Measurements from ENCODE around the gene TMOD1. TPM values are rescaled to one million over a fixed set of nuclear protein-coding genes. Genes with fewer than 3 reads are reported as not detected.

The TMOD1 gene
- total and polyA plus RNA-seq, 2 experiments from 2014 or later: 0.34 to 1.3 TPM

GRCh38 chr9:97526895-97527575 lies 25.6 kb downstream of the TMOD1 start:
- Histone ChIP-seq H3K36me3 (ENCODE audit: low read depth) (no peaks in the 10 kb centered on the region), H3K9me3 (ENCODE audit: low read depth) (no peaks in the 10 kb centered on the region), H3K9me2 (ENCODE audit: insufficient read depth) (no peaks in the 10 kb centered on the region), H3K4me1 (ENCODE audit: insufficient read depth) (no peaks in the 10 kb centered on the region), H3F3A (ENCODE audit: insufficient read depth) (no peaks in the 10 kb centered on the region), H3K27me3 (replicated peaks; ENCODE audit: insufficient read depth) (peaks cover 6% of the 10 kb centered on the region), H3K27ac (no peak overlapping the region), H3K9ac (no peak overlapping the region), H2AFZ (no peak overlapping the region), H4K20me1 (ENCODE audit: insufficient read depth) (no peaks in the 10 kb centered on the region), H3K79me2 (ENCODE audit: insufficient read depth) (no peaks in the 10 kb centered on the region), H3K4me3 (no peak overlapping the region), H3K4me2 (ENCODE audit: unreplicated experiment) (no peak overlapping the region)
- no peak for TF ChIP-seq EZH2phosphoT487 (IDR thresholded peaks at IDR 0.05; ENCODE audit: insufficient read depth, low read depth)
- WGBS, 2 experiments (ENCODE audit: low coverage in 1 of 2, low lambda C conversion rate in 2 of 2, missing lambda C conversion rate in 2 of 2): 64 to 67% methylated on average over 7 of the region's 7 CpGs
- DNase-seq: no peak
- in situ Hi-C loops (cut with MboI): no loop called here

GRCh38 chr9:97527626-97528528 lies 26.4 kb downstream of the TMOD1 start:
- Histone ChIP-seq H3F3A (ENCODE audit: insufficient read depth) (no peaks in the 10 kb centered on the region), H3K27me3 (replicated peaks; ENCODE audit: insufficient read depth) (peaks cover 2% of the 10 kb centered on the region), H2AFZ (no peak overlapping the region), H3K4me1 (ENCODE audit: insufficient read depth) (no peaks in the 10 kb centered on the region), H3K9ac (no peak overlapping the region), H3K27ac (no peak overlapping the region), H3K4me2 (ENCODE audit: unreplicated experiment) (no peak overlapping the region), H3K9me2 (ENCODE audit: insufficient read depth) (no peaks in the 10 kb centered on the region), H3K79me2 (ENCODE audit: insufficient read depth) (no peaks in the 10 kb centered on the region), H3K9me3 (ENCODE audit: low read depth) (no peaks in the 10 kb centered on the region), H3K36me3 (ENCODE audit: low read depth) (no peaks in the 10 kb centered on the region), H4K20me1 (ENCODE audit: insufficient read depth) (no peaks in the 10 kb centered on the region), H3K4me3 (no peak overlapping the region)
- no peak for DNase-seq
- no peak for TF ChIP-seq EZH2phosphoT487 (IDR thresholded peaks at IDR 0.05; ENCODE audit: insufficient read depth, low read depth)
- TF ChIP-seq EZH2 (IDR thresholded peaks at IDR 0.05; ENCODE audit: insufficient read depth, poor library complexity, severe bottlenecking): no peak
- in situ Hi-C loops (cut with MboI): no loop called here
- 65 to 66% methylated on average over 18 of the region's 18 CpGs for WGBS, 2 experiments (ENCODE audit: low coverage in 1 of 2, low lambda C conversion rate in 2 of 2, missing lambda C conversion rate in 2 of 2)

GRCh38 chr9:97528529-97529230 lies 27.2 kb downstream of the TMOD1 start:
- Histone ChIP-seq H3K79me2 (ENCODE audit: insufficient read depth) (no peaks in the 10 kb centered on the region), H3K27ac (no peak overlapping the region), H3K36me3 (ENCODE audit: low read depth) (no peaks in the 10 kb centered on the region), H3K27me3 (replicated peaks; ENCODE audit: insufficient read depth) (no peaks in the 10 kb centered on the region), H3K4me3 (no peak overlapping the region), H3K9ac (no peak overlapping the region), H4K20me1 (ENCODE audit: insufficient read depth) (no peaks in the 10 kb centered on the region), H3K9me3 (ENCODE audit: low read depth) (no peaks in the 10 kb centered on the region), H3K4me2 (ENCODE audit: unreplicated experiment) (no peak overlapping the region), H3F3A (ENCODE audit: insufficient read depth) (no peaks in the 10 kb centered on the region), H3K4me1 (ENCODE audit: insufficient read depth) (no peaks in the 10 kb centered on the region), H3K9me2 (ENCODE audit: insufficient read depth) (no peaks in the 10 kb centered on the region), H2AFZ (no peak overlapping the region)
- 43 to 54% methylated on average over 8 of the region's 8 CpGs for WGBS, 2 experiments (ENCODE audit: low coverage in 1 of 2, low lambda C conversion rate in 2 of 2, missing lambda C conversion rate in 2 of 2)
- DNase-seq: no peak
- in situ Hi-C loops (cut with MboI): no loop called here
- TF ChIP-seq EZH2 (IDR thresholded peaks at IDR 0.05; ENCODE audit: insufficient read depth, poor library complexity, severe bottlenecking): no peak

DNA sequence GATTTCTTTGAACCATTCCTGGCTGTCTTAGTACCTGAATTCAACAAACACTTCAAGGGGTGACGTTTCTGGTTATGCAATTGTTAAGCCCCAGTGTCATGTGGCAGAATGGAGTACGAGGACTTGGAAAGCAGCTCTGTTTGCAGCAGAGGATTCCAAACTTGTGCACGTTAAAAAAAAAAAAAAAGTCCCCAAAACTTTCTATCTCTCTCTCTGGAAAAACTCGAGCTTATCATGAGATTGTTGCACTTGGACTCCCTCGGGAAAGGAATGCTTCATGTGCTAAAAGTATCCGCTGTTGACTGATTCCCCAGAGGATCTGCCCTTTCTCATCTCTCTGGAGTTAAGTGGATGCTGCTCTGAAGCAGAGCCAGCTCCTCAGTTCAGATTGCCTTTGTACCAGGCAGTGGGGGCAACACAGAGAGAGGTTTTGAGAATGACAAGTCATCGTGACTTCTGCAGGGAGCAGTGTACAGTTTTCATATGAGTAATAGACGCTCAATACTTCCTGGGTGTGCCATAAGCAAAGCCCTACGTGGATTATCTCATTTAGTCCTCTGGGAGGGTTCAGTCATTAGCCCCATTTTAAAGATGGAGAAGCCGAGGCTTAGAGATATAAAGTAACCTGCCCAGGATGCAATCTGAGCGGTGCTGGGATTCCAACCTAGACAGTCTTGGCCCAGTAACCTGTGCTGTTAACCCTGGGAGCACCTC lies 28.1 kb downstream of the TMOD1 start:
- Histone ChIP-seq H3F3A (ENCODE audit: insufficient read depth) (no peaks in the 10 kb centered on the region), H3K4me1 (ENCODE audit: insufficient read depth) (no peaks in the 10 kb centered on the region), H2AFZ (no peak overlapping the region), H3K9ac (no peak overlapping the region), H3K27ac (no peak overlapping the region), H3K36me3 (ENCODE audit: low read depth) (no peaks in the 10 kb centered on the region), H3K79me2 (ENCODE audit: insufficient read depth) (no peaks in the 10 kb centered on the region), H3K4me3 (no peak overlapping the region), H3K9me2 (ENCODE audit: insufficient read depth) (no peaks in the 10 kb centered on the region), H4K20me1 (ENCODE audit: insufficient read depth) (no peaks in the 10 kb centered on the region), H3K27me3 (replicated peaks; ENCODE audit: insufficient read depth) (no peaks in the 10 kb centered on the region), H3K4me2 (ENCODE audit: unreplicated experiment) (no peak overlapping the region), H3K9me3 (ENCODE audit: low read depth) (no peaks in the 10 kb centered on the region)
- in situ Hi-C loops (cut with MboI): no loop called here
- TF ChIP-seq EZH2 (IDR thresholded peaks at IDR 0.05; ENCODE audit: insufficient read depth, poor library complexity, severe bottlenecking) (no peak), EZH2phosphoT487 (IDR thresholded peaks at IDR 0.05; ENCODE audit: insufficient read depth, low read depth) (no peak)
- 38 to 41% methylated on average over 11 of the region's 11 CpGs for WGBS, 2 experiments (ENCODE audit: low coverage in 1 of 2, low lambda C conversion rate in 2 of 2, missing lambda C conversion rate in 2 of 2)
- DNase-seq: peak; percentile 36
